ENCODE measurements around the gene CBLC.

Gene CBLC

GRCh38 chr19:44779150-44779549, 1.5 kb downstream of the CBLC start:
- TF ChIP-seq POLR2AphosphoS5 (IDR thresholded peaks at IDR 0.05; ENCODE audit: low read depth, low read length) (no peak), FOXP2 (optimal IDR thresholded peaks at IDR 0.05; ENCODE audit: borderline replicate concordance, extremely low read depth, extremely low read length, insufficient read depth) (no peak), SIN3A (IDR thresholded peaks at IDR 0.05; ENCODE audit: borderline replicate concordance, insufficient read depth, low read length) (no peak), TAF1 (IDR thresholded peaks at IDR 0.05; ENCODE audit: borderline replicate concordance, insufficient read depth, low read length) (no peak)
- TF ChIP-seq, protein P1, sequence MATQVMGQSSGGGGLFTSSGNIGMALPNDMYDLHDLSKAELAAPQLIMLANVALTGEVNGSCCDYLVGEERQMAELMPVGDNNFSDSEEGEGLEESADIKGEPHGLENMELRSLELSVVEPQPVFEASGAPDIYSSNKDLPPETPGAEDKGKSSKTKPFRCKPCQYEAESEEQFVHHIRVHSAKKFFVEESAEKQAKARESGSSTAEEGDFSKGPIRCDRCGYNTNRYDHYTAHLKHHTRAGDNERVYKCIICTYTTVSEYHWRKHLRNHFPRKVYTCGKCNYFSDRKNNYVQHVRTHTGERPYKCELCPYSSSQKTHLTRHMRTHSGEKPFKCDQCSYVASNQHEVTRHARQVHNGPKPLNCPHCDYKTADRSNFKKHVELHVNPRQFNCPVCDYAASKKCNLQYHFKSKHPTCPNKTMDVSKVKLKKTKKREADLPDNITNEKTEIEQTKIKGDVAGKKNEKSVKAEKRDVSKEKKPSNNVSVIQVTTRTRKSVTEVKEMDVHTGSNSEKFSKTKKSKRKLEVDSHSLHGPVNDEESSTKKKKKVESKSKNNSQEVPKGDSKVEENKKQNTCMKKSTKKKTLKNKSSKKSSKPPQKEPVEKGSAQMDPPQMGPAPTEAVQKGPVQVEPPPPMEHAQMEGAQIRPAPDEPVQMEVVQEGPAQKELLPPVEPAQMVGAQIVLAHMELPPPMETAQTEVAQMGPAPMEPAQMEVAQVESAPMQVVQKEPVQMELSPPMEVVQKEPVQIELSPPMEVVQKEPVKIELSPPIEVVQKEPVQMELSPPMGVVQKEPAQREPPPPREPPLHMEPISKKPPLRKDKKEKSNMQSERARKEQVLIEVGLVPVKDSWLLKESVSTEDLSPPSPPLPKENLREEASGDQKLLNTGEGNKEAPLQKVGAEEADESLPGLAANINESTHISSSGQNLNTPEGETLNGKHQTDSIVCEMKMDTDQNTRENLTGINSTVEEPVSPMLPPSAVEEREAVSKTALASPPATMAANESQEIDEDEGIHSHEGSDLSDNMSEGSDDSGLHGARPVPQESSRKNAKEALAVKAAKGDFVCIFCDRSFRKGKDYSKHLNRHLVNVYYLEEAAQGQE (IDR thresholded peaks at IDR 0.05; ENCODE audit: insufficient read depth in 1 of 2, low read depth in 2 of 2, low read length in 2 of 2): no peak

DNA sequence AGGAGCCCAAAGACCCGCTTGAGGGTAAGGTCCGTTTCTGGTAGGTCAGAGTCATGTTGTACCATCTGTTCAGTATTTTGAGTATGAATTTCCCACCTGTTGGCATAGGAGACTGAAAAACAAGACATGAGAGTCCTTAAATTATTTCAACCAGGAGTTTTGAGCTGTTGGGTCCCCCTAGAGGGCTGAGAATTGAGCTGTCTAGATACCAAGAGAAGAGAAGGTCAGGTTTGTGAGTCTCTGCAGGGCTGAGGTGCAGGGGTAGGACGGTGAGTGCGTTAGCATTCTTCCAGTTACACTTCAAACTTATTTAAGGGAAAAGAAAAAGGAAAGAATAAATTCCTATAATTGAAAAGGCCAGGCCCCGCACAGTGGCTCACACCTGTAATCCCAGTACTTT, 5.0 kb downstream of the CBLC start:
- TF ChIP-seq POLR2AphosphoS5 (IDR thresholded peaks at IDR 0.05; ENCODE audit: low read depth, low read length) (no peak), TAF1 (IDR thresholded peaks at IDR 0.05; ENCODE audit: borderline replicate concordance, insufficient read depth, low read length) (no peak), SIN3A (IDR thresholded peaks at IDR 0.05; ENCODE audit: borderline replicate concordance, insufficient read depth, low read length) (no peak), FOXP2 (optimal IDR thresholded peaks at IDR 0.05; ENCODE audit: borderline replicate concordance, extremely low read depth, extremely low read length, insufficient read depth) (no peak)
- TF ChIP-seq, protein P1 (IDR thresholded peaks at IDR 0.05; ENCODE audit: insufficient read depth in 1 of 2, low read depth in 2 of 2, low read length in 2 of 2): no peak

DNA sequence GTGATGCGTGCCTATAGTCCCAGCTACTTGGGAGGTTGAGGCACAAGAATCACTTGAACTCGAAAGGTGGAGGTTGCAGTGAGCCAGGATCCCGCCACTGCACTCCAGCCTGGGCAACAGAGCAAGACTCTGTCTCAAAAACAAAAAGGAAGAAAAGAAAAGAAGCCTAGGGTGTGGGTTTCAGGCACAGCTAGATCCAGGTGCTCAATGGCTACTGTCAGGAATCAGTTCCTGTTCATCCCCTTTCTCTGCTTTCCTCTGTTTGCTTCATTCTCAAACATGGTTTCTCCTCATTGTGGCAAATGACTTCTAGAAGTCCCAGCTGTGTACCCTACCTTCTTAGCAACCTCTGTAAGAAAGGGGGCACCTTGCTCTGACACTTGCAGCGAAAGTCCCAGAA, 5.9 kb downstream of the CBLC start:
- TF ChIP-seq FOXP2 (optimal IDR thresholded peaks at IDR 0.05; ENCODE audit: borderline replicate concordance, extremely low read depth, extremely low read length, insufficient read depth) (no peak), POLR2AphosphoS5 (IDR thresholded peaks at IDR 0.05; ENCODE audit: low read depth, low read length) (no peak), TAF1 (IDR thresholded peaks at IDR 0.05; ENCODE audit: borderline replicate concordance, insufficient read depth, low read length) (no peak), SIN3A (IDR thresholded peaks at IDR 0.05; ENCODE audit: borderline replicate concordance, insufficient read depth, low read length) (no peak)
- TF ChIP-seq, protein P1 (IDR thresholded peaks at IDR 0.05; ENCODE audit: insufficient read depth in 1 of 2, low read depth in 2 of 2, low read length in 2 of 2): no peak

- no peak for TF ChIP-seq TAF1 (IDR thresholded peaks at IDR 0.05; ENCODE audit: borderline replicate concordance, insufficient read depth, low read length)
- no peak for TF ChIP-seq FOXP2 (optimal IDR thresholded peaks at IDR 0.05; ENCODE audit: borderline replicate concordance, extremely low read depth, extremely low read length, insufficient read depth)
- TF ChIP-seq, protein P1 (IDR thresholded peaks at IDR 0.05; ENCODE audit: insufficient read depth in 1 of 2, low read depth in 2 of 2, low read length in 2 of 2): no peak
- TF ChIP-seq POLR2AphosphoS5 (IDR thresholded peaks at IDR 0.05; ENCODE audit: low read depth, low read length): no peak
- TF ChIP-seq SIN3A (IDR thresholded peaks at IDR 0.05; ENCODE audit: borderline replicate concordance, insufficient read depth, low read length): no peak
Measured at GRCh38 chr19:44785271-44785670, 7.6 kb downstream of the CBLC start.

GRCh38 chr19:44785993-44786392, 8.3 kb downstream of the CBLC start:
- no peak for TF ChIP-seq FOXP2 (optimal IDR thresholded peaks at IDR 0.05; ENCODE audit: borderline replicate concordance, extremely low read depth, extremely low read length, insufficient read depth)
- TF ChIP-seq SIN3A (IDR thresholded peaks at IDR 0.05; ENCODE audit: borderline replicate concordance, insufficient read depth, low read length): no peak
- TF ChIP-seq POLR2AphosphoS5 (IDR thresholded peaks at IDR 0.05; ENCODE audit: low read depth, low read length): no peak
- TF ChIP-seq, protein P1 (IDR thresholded peaks at IDR 0.05; ENCODE audit: insufficient read depth in 1 of 2, low read depth in 2 of 2, low read length in 2 of 2): no peak
- TF ChIP-seq TAF1 (IDR thresholded peaks at IDR 0.05; ENCODE audit: borderline replicate concordance, insufficient read depth, low read length): no peak
